Ovary (tissue), 9 donors: ENCODE measurements around the gene NPHP3. TPM values are rescaled to one million over a fixed set of nuclear protein-coding genes. Genes with fewer than 3 reads are reported as not detected.
"Not testable (repeated sequence)": the region's sequence is repeated elsewhere in the genome, so short reads cannot be mapped to it uniquely, and the experiment has no call there.

Source experiments
- DNase-seq, 5 donors: peaks; one replicate each; pipeline ENCODE4 v3.0.0-alpha.2; 2019 to 2020
- H3K27ac ChIP-seq, 2 donors: fragments of 200-600 bp; one replicate each; pipeline versions ENCODE4 v1.5.1 to v1.8.0; 2019 to 2022
- H3K27me3 ChIP-seq: fragments of 200-600 bp; one replicate; pipeline ENCODE4 v1.8.0; 2022
- H3K36me3 ChIP-seq: fragments of 200-600 bp; sonication (generic); one replicate; pipeline ENCODE4 v1.5.1; 2019
- H3K4me1 ChIP-seq: one replicate; pipeline ENCODE4 v1.8.1; 2013; ENCODE audit warnings: mild to moderate bottlenecking, moderate library complexity; ENCODE audit not compliant: insufficient read depth
- H3K4me3 ChIP-seq: fragments of 200-600 bp; sonication (generic); one replicate; pipeline ENCODE4 v1.5.1; 2017
- H3K9me3 ChIP-seq, 2 donors: fragments of 200-600 bp in 1 of 2; sonication (generic) in 1 of 2; one replicate each; pipeline versions ENCODE4 v1.5.1 to v1.8.1; 2013 to 2019; ENCODE audit warnings: mild to moderate bottlenecking in 1 of 2, moderate library complexity in 1 of 2
- EP300 ChIP-seq: sonication (generic); formaldehyde crosslinking; IDR thresholded peaks from one replicate; pipeline ENCODE4 v1.6.1; 2017; ENCODE audit warnings: antibody characterized with exemption
- POLR2A ChIP-seq: fragments of 450-650 bp; IDR thresholded peaks from one replicate; pipeline ENCODE4 v1.6.1; 2017; ENCODE audit warnings: antibody characterized with exemption, mild to moderate bottlenecking, moderate library complexity
- WGBS, 3 donors: extraction: QIAGEN DNeasy Blood & Tissue Kit in 1 of 3; methylation state at CpG; one replicate each; pipeline versions ENCODE4 v1.1.5 to v1.1.7; 2013 to 2017; 5-methylcytosine and 5-hydroxymethylcytosine counted together
- intact Hi-C, 4 donors: fragments of 100-400 bp; cut with DNase I; formaldehyde crosslinking; loops; one replicate each; pipeline versions ENCODE4 v1.11.0 to v1.15.1; 2022 to 2023
- polyA plus RNA-seq, 2 donors: library from polyadenylated mRNA; stranded (reverse); fragments of 200-250 nt in 1 of 2; fragments of 350-450 nt in 1 of 2; fragmentation: Illumina TruSeq in 1 of 2; extraction: RNeasy Lipid Tissue Mini Kit (QIAGEN cat#74804) in 1 of 2; gene quantifications; one replicate each; pipeline ENCODE4 v1.2.3, GENCODE V29; 2013 to 2014
- total RNA-seq, 7 donors: library from RNA; depleted of rRNA in 2 of 7; stranded (reverse); fragments of >200 nt in 2 of 7; fragmentation: NEBNext Ultra II Directional in 3 of 7; extraction: Animal tissue kit (Norgen Biotek cat#: 25700) in 3 of 7; gene quantifications; one replicate each; pipeline versions ENCODE4 v1.1.0 to v1.2.4, GENCODE V29; 2016 to 2023
- TF ChIP-seq, protein P1 (sequence below), 3 donors: fragments of 450-650 bp in 2 of 3; fragments of 200-600 bp in 1 of 3; IDR thresholded peaks; one replicate each; pipeline versions ENCODE4 v1.5.1 to v1.8.0; 2016 to 2022; ENCODE audit warnings: antibody characterized with exemption in 3 of 3, mild to moderate bottlenecking in 1 of 3
- donor health status: DM: no; HTN: no; CAD: no; lungs with moderate emphysema.
- donor health status: DM: no; HTN: no; CAD: no.
- donor health status: Bipolar disorder and iron deficiency.
- donor health status: DM: yes; HTN: yes; CAD: no.
- donor health status: DM: no; HTN: no; CAD: no.
- donor health status: DM: yes; HTN: yes; CAD: no.

Gene NPHP3
- total and polyA plus RNA-seq, 9 donors, result 25.8 to 66.9 (median 36.8) TPM

- H3K4me3 ChIP-seq, result no peak overlapping the region
- no peak for TF ChIP-seq POLR2A
- TF ChIP-seq EP300, result no peak
- TF ChIP-seq, protein P1, sequence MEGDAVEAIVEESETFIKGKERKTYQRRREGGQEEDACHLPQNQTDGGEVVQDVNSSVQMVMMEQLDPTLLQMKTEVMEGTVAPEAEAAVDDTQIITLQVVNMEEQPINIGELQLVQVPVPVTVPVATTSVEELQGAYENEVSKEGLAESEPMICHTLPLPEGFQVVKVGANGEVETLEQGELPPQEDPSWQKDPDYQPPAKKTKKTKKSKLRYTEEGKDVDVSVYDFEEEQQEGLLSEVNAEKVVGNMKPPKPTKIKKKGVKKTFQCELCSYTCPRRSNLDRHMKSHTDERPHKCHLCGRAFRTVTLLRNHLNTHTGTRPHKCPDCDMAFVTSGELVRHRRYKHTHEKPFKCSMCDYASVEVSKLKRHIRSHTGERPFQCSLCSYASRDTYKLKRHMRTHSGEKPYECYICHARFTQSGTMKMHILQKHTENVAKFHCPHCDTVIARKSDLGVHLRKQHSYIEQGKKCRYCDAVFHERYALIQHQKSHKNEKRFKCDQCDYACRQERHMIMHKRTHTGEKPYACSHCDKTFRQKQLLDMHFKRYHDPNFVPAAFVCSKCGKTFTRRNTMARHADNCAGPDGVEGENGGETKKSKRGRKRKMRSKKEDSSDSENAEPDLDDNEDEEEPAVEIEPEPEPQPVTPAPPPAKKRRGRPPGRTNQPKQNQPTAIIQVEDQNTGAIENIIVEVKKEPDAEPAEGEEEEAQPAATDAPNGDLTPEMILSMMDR (IDR thresholded peaks at IDR 0.05), result no peak
- H3K4me1 ChIP-seq, result no peaks in the 10 kb centered on the region
- intact Hi-C loops, result no loop called here
- DNase-seq, result no peak
- WGBS, 3 donors, result 70 to 92% (median 73%) methylated on average over 1 of the region's 1 CpG
- H3K27ac ChIP-seq, result no peak overlapping the region
- no peaks in the 10 kb centered on the region for H3K36me3 ChIP-seq
- no peaks in the 10 kb centered on the region for H3K27me3 ChIP-seq
- no peaks in the 10 kb centered on the region for H3K9me3 ChIP-seq
Observed at GRCh38 chr3:132749786-132750185, 27.6 kb upstream of the NPHP3 start.

DNA sequence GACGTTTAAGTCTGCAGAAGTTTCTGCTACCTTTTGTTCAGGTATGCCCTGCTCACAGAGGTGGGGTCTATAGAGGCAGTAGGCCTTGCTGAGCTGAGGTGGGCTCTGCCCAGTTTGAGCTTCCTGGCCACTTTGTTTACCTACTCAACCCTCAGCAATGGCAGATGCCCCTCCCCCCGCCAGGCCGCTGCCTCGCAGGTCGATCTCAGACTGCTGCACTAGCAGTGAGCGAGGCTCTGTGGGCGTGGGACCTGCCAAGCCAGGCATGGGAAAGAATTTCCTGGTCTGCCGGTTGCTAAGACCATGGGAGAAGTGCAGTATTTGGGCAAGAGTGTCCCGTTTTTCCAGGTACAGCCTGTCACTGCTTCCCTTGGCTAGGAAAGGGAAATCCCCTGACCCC, 24.5 kb upstream of the NPHP3 start:
- intact Hi-C loops, H3K4me3 ChIP-seq, H3K36me3 ChIP-seq, H3K9me3 ChIP-seq, H3K27me3 ChIP-seq, H3K4me1 ChIP-seq, DNase-seq, H3K27ac ChIP-seq: not testable (repeated sequence)
- WGBS, 3 donors, result 75 to 81% (median 75%) methylated on average over 9 of the region's 9 CpGs

DNA sequence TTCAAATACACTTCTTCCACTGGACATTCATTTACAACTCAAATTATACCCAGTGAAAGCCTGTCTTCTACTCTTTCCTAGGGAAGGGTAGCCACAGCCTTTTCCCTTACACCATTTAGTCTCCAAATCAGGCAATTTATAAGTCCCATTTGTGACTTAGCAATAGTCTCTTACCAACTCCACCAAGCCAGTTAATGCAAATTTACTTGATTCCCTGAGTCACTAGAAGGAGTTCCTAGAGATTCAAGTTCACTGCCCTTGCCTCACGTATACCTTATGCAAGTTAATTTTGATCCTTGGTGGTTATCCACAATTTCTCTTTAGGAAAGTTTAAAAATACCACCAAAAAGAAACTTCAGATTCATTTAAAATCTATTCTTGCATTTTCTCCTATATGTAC, 16.1 kb upstream of the NPHP3 start:
- intact Hi-C loops, result loop anchor here in 1 of 4 donors (10.0 kb wide), 1 partner anchor 686 kb away; no protein-coding TSS in a partner anchor
- no peaks in the 10 kb centered on the region for H3K4me1 ChIP-seq
- 94 to 96% (median 94%) methylated on average over 1 of the region's 1 CpG for WGBS, 3 donors
- H3K9me3 ChIP-seq, result no peaks in the 10 kb centered on the region
- H3K4me3 ChIP-seq, result no peak overlapping the region
- TF ChIP-seq POLR2A, result no peak
- TF ChIP-seq, protein P1 (IDR thresholded peaks at IDR 0.05), result no peak
- TF ChIP-seq EP300, result no peak
- no peak for DNase-seq
- H3K27ac ChIP-seq, result no peak overlapping the region
- no peaks in the 10 kb centered on the region for H3K36me3 ChIP-seq
- H3K27me3 ChIP-seq, result no peaks in the 10 kb centered on the region

DNA sequence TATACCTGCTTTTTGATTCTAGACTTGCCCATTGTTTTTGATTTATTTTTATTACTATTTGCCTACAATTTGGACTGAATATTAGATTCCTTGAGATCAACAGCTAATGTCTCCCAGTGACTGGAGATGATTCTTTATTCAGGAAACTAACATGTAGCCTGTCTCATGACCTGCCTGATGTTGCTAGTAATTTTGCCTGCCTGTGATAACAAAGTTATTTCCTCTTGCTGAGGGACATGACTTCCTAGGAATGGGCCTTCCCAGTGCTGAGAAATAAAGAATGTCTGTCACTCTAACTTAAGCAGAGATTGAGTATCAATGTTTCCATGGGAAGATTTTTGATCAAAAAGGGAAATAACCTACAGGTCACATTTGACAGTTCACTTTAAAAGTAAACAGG, 13.4 kb upstream of the NPHP3 start:
- no peak for DNase-seq
- Histone ChIP-seq H3K9me3 (no peaks in the 10 kb centered on the region), H3K27ac (no peak overlapping the region), H3K27me3 (no peaks in the 10 kb centered on the region), H3K36me3 (no peaks in the 10 kb centered on the region), H3K4me3 (no peak overlapping the region), H3K4me1 (no peaks in the 10 kb centered on the region)
- intact Hi-C loops, result loop anchor here in 1 of 4 donors (10.0 kb wide), 1 partner anchor 689 kb away; no protein-coding TSS in a partner anchor
- TF ChIP-seq, protein P1 (IDR thresholded peaks at IDR 0.05), result no peak
- no peak for TF ChIP-seq POLR2A
- TF ChIP-seq EP300, result no peak

- intact Hi-C loops, result loop anchor here in 1 of 4 donors (10.0 kb wide), 1 partner anchor 694 kb away; no protein-coding TSS in a partner anchor
Observed at GRCh38 chr3:132730891-132731580, 8.8 kb upstream of the NPHP3 start.

More at GRCh38 chr3:132730891-132731580, 8.8 kb upstream of the NPHP3 start:
- Histone ChIP-seq H3K36me3 (no peaks in the 10 kb centered on the region), H3K4me1 (no peaks in the 10 kb centered on the region), H3K27ac (no peak overlapping the region), H3K27me3 (no peaks in the 10 kb centered on the region), H3K9me3 (no peaks in the 10 kb centered on the region), H3K4me3 (no peak overlapping the region)
- no peak for TF ChIP-seq POLR2A
- no peak for TF ChIP-seq EP300
- TF ChIP-seq, protein P1 (IDR thresholded peaks at IDR 0.05), result no peak
- no peak for DNase-seq
- WGBS, 3 donors, result 2 to 4% (median 4%) methylated on average over 2 of the region's 2 CpGs
